Stimulated activated CD4-positive, alpha-beta T cell treated with anti-CD3 and anti-CD28 coated beads, Interleukin-4, amount 100 ng/mL, for 48 hours (primary cell): ENCODE measurements around the gene SSNA1.

ENCODE experiments used
- DNase-seq, 2 donors: peaks; one replicate each; pipeline ENCODE4 v3.0.0-alpha.2; 2020; ENCODE audit warnings: low read depth in 2 of 2

Gene SSNA1

GRCh38 chr9:137188490-137189296 is at the start of gene SSNA1, which contains the start of gene ANAPC2:
Gene SSNA1, plus strand, starts transcription at chr9:137188676. Its CDS starts 51 bp downstream, at chr9:137188727.
Gene ANAPC2, minus strand, starts transcription at chr9:137188560. Its CDS starts 28 bp downstream, at chr9:137188532.
- peak; percentile 91 to 94 for DNase-seq

GRCh38 chr9:137138722-137139467 is 49.6 kb upstream of the SSNA1 start, which contains the start of gene GRIN1:
Gene GRIN1, plus strand, starts transcription at chr9:137139154. Its CDS starts 333 bp downstream, at chr9:137139487.
- no peak for DNase-seq

GRCh38 chr9:137139468-137140150 is 48.9 kb upstream of the SSNA1 start:
- DNase-seq, result no peak

- no peak for DNase-seq
These were observed 48.1 kb upstream of the SSNA1 start for GRCh38 chr9:137140151-137141012.

GRCh38 chr9:137141050-137141810 is 47.2 kb upstream of the SSNA1 start:
- DNase-seq, result no peak

GRCh38 chr9:137141976-137142936 is 46.2 kb upstream of the SSNA1 start:
- no peak for DNase-seq

GRCh38 chr9:137143459-137143858 is 45.0 kb upstream of the SSNA1 start:
- DNase-seq, result no peak

- DNase-seq, result no peak
These were observed 42.5 kb upstream of the SSNA1 start for GRCh38 chr9:137145731-137146526.

- no peak for DNase-seq
These were observed 42.0 kb upstream of the SSNA1 start for GRCh38 chr9:137146527-137146918.

- DNase-seq, result no peak
These were observed 41.2 kb upstream of the SSNA1 start for GRCh38 chr9:137147091-137147792.

- DNase-seq, result no peak
These were observed 40.7 kb upstream of the SSNA1 start for GRCh38 chr9:137147793-137148160.

- DNase-seq, result no peak
These were observed 40.2 kb upstream of the SSNA1 start for GRCh38 chr9:137148242-137148641.

- DNase-seq, result no peak
These were observed 39.8 kb upstream of the SSNA1 start for GRCh38 chr9:137148661-137149060.

- DNase-seq, result no peak
These were observed 39.1 kb upstream of the SSNA1 start for GRCh38 chr9:137149363-137149762.

- DNase-seq, result peak in 1 of 2 donors; percentile 55
These were observed 38.4 kb upstream of the SSNA1 start for GRCh38 chr9:137149942-137150616.

GRCh38 chr9:137150617-137151457 is 37.6 kb upstream of the SSNA1 start:
- DNase-seq, result peak; percentile 35 to 68
